Suppressor macrophage (primary cell): ENCODE measurements around the gene RPL13.
"Not testable (repeated sequence)": the region's sequence is repeated elsewhere in the genome, so short reads cannot be mapped to it uniquely, and the experiment has no call there.

ENCODE experiments used
- DNase-seq, 4 experiments: peaks; one replicate each; pipeline ENCODE4 v3.0.0-alpha.2; 2020 to 2022

The RPL13 gene

DNA sequence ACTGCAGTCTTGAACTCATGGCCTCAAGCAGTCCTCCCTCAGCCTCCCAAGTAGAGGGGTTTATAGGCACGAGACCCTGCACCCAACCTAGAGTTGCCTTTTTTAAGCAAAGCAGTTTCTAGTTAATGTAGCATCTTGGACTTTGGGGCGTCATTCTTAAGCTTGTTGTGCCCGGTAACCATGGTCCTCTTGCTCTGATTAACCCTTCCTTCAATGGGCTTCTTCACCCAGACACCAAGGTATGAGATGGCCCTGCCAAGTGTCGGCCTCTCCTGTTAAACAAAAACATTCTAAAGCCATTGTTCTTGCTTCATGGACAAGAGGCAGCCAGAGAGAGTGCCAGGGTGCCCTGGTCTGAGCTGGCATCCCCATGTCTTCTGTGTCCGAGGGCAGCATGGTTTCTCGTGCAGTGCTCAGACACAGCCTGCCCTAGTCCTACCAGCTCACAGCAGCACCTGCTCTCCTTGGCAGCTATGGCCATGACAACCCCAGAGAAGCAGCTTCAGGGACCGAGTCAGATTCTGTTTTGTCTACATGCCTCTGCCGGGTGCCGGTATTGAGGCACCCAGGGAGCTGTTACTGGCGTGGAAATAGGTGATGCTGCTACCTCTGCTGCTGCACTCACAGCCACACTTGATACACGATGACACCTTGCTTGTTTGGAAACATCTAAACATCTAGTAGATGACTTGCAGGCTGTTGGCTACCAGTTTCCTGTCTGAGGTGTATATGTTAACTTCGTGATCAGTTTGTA, 3.3 kb downstream of the RPL13 start:
- no peak for DNase-seq

DNA sequence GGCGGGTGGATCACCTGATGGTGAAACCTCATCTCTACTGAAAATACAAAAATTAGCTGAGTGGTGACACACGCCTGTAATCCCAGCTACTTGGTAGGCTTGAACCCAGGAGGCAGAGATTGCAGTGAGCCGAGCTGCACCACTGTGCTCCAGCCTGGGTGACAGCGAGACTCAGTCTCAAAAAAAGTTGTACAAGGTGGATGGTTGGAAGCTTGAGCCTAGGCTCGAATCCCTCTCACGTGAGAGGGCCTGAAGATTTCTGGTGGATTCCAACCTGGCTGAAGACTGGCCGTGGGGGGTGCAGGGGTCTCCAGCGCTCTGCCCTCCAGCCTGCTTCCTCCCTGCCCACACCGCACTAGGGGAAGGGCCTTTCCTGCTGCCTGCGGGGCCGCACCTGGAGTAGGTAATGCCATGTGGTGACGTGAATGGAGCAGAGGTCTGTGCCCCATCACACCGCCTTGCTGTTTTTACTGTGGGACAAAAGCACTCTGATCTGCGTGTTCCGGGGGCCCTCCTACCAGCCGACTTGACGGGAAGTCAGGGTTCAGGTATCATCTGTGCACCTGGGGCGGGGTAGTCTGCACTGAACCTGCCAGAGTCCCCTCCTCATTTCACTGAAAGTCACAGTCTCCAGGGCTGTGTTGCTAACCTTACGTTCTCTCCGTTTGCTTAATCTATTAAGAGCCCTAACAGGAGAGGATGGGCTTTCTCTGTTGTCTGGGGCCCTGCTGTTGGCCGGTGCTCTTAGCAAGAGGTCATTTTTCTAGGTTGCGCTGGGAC, 4.2 kb downstream of the RPL13 start:
- DNase-seq = no peak

DNA sequence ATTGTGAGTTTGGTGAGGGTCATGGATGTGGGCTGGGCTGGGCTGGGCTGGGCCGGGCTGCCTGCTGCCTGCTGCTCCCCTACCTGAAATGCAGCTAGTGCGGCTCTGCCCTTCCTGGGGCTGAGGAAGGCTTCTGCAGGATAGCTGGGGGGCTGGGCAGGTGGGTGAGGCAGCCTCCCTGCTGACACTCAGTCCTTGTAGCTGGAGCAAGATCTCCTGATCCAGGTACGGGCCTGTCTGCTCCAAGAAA, 4.7 kb downstream of the RPL13 start:
- DNase-seq = no peak

DNA sequence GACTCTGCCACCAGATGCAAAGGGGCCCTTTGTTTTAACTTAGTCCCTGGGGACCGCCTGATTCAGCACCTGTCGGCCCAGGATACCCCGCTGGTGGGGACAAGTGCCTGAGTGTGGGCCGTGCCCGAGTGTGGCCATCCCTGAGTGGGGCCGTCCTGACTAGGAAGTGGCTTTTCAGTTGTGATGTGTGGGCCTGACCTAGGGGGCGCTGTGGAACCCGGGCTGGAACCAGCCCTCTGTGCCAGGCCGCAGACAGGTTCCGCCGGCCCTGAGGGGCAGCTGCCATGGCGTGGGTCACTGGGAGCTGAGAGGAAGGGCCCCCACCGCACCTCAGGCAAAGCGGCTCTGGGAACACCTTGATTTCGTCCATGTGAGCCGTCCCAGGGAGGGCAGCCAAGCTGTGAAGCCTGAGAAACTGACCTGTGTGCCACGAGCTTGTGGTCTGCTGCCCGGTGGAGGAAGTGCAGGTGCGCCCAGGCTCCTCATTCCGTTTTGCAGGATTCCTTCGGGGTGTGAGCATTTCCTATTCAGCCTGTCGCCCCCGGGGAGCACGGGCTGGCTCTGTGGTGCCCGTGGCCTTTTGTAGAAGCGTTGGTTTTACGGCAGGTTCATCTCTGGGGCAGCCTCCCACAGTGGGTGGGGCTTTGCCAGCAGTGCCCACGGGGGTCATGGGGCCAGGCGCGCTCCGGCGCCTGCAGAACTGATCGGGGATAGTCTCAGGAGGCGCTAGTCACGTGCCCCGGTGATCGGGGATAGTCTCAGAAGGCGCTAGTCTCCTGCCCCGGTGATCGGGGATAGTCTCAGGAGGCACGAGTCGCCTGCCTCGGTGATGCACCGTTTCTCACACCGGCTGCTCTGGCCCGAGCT, 5.3 kb downstream of the RPL13 start:
- DNase-seq = peak; percentile 56 to 85 (median 72)

DNA sequence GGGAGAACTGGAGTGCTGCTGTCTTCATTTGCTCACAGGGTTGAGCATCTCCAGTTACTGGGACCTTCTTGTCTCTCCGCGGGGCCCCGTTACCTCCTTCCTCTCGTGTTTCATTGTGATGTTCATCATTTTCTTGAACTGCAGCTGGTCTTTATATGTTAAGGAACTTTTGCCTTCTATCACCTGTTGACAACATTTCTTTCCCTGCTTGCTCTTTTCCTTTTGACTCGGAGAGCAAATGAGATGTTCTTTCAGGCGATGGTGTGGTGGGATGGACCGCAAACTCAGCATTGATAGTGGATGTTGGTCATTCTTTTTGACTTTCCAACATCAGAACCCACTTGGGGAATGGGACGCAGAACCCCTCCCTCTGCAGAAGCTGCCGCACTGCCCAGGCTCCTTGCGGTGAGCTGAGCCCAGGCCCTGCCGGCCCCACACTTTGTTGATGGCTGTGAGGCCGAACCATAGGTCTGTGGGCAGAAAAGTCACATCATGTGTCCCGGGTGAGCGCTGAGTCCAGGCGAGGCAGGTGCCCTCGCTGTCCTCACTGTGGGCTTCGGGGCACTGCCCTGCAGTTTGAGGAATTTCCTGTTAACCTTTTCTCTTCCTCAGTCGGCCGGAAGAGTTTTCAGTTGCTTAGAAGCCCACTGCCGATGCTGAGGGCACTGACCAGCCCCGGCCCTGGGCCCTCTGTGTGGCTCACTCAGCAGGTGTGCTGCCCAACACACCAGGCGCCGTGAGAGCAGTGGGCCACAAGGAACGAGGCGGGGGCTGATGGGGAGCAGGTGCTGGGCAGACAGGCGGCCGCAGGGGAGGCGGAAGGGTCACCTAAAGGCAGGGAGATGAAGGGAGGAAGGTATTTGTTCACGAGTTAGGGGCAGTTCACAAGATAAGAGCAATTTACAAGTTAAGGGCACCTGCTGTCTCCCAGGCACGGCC, 7.4 kb downstream of the RPL13 start:
- DNase-seq = no peak

DNA sequence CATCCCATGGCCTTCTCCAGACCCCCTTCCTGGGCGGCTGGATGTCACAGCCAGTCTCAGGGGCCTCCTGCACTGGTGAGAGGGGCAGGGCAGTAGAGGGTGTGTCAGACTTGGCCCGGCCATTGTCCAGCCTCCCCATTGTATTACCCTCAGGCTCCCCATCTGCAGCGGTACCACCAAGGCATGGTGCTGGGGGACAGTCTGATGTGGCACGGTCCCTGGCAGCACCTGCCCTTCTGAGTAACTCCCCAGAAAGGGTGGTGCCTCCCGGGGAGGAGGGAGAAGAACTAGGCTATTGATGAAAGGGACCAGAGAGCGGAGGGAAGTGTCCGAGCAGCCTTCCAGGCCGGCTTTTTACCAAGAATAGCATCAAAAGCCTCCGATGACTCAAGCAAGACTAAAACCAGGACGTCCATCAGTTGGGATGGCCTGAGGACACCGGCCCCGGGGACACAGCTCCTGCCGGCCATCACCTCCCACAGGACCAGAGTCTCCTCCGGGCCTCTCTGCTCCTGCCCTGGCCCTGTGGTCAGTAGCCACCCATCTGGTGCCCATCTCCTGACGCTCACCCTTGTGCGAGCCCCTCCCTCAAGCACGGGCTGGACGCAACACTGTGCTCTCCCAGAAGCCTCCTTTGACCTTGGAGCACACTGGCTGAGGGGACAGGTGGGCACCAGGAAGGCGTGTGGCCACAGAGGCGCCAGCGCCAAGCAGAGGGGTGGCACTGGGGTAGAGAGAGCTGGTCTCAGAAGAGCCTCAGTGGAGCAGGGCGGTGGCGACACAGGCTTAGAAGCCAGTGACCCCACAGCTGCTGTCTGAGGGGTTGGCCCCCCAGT, 9.2 kb downstream of the RPL13 start:
- no peak for DNase-seq

DNA sequence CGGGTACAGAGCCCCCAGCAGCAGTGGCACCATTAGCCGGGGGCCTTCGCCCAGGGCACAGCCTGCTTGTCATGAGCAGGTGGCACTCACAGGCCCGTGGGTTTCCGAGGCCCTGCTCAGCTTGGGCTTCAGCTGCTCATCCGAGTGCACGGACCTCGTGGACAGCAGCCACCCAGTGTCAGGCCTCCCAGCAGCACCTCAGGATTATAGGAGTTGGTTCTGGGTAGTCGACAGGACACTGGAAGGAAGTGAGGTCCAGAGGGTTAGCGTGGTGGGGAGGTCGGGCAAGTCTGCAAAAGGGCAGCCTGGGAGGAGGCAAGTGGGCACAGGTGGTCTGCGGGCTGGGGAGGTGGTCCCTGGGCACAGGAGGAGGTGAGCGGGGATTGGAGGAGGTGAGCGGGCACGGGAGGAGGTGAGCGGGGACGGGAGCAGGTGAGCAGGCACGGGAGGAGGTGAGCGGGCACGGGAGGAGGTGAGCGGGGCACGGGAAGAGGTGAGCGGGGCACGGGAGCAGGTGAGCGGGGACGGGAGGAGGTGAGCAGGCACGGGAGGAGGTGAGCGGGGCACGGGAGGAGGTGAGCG, 10.0 kb downstream of the RPL13 start:
- DNase-seq = no peak

DNA sequence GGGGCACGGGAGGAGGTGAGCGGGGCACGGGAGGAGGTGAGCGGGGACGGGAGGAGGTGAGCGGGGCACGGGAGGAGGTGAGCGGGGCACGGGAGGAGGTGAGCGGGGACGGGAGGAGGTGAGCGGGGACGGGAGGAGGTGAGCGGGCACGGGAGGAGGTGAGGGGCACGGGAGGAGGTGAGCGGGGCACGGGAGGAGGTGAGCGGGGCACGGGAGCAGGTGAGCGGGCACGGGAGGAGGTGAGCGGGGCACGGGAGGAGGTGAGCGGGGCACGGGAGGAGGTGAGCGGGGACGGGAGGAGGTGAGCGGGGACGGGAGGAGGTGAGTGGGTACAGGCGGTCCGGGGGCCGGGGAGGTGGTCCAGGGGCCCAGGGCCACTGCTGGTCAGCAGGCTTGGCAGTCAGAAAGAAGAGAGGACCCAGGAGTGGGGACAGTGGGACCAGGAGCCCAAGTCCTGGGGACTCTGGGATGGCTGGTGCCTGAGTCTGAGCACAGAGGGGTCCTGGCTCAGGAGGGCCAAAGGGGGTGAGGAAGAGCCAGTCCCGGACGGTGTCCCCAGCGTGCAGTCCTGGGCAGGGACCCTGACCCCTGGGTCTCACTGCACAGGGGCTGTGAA, 10.6 kb downstream of the RPL13 start:
- not testable (repeated sequence) for DNase-seq

DNA sequence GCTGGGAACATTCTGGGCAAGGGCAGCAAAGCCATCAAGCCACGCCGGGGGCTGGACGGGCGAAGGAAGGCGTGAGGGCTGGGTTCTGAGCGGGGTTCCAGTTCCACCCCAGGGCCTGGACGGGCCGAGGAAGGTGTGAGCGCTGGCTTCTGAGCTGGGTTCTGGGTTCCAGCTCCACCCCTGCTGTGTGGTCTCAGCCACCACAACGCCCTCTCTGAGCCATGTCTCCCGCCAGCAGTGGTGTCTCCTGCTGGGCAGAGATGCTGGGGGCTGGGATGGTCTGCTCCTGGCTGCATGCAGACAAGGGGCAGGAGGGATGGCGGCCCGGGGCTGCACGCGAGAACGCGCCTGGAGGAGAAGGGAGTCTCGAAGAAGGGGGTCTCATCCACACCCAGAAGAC, 11.2 kb downstream of the RPL13 start:
- DNase-seq = no peak

DNA sequence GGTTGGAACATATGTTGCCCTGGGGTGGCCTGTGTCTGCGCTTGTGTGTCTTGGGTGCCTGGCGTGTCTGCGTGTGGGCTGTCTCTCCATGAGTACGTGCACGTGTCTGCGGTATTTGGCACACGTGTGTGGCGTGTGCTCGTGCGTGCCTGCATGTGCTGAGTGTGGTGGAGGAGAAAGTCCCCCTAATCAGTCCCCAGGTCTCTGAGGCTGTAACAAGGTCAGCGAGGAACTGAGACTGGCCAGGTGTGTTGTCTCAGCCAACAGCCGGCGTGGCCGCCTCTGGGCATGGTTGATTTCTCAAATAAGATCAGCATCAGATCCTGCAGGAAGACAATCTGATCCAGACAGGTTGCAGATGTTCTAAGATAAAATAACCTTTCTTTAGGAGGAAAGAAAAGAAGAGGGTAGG, 11.6 kb downstream of the RPL13 start:
- DNase-seq = no peak

DNA sequence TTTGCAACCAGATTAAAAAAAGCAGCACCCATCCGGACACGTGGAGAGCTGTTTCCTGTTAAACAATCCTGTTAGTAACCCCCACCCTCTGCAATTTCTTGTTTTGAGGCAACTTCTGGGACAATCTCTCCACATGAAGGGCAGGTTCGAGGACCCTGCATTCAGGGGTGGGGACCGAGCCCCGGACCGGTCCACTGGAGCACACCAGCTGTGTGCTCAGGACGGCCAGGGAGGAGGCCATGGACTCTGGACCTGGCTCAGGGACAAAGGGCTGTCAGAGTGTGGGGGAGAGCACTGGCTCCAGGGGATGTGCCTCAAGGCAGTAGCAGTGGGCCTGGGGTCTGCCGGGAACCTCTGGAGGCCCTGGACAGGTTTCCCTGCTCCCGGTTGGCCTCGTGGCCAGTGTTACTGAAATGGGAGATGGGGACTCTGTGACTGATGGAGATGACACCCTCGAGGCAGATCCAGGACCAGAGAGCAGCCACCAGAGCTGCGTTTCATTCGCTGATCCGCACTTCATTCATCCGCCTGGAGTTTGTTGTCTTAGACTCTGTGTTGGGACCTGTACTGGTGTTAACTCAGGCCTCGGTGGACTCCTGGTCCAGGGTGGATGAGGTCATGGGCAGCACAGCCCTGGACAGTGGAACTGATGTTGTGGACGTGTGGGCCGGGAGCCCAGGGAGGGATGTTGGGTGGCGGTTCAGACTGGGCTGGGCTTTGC, 12.2 kb downstream of the RPL13 start:
- no peak for DNase-seq

DNA sequence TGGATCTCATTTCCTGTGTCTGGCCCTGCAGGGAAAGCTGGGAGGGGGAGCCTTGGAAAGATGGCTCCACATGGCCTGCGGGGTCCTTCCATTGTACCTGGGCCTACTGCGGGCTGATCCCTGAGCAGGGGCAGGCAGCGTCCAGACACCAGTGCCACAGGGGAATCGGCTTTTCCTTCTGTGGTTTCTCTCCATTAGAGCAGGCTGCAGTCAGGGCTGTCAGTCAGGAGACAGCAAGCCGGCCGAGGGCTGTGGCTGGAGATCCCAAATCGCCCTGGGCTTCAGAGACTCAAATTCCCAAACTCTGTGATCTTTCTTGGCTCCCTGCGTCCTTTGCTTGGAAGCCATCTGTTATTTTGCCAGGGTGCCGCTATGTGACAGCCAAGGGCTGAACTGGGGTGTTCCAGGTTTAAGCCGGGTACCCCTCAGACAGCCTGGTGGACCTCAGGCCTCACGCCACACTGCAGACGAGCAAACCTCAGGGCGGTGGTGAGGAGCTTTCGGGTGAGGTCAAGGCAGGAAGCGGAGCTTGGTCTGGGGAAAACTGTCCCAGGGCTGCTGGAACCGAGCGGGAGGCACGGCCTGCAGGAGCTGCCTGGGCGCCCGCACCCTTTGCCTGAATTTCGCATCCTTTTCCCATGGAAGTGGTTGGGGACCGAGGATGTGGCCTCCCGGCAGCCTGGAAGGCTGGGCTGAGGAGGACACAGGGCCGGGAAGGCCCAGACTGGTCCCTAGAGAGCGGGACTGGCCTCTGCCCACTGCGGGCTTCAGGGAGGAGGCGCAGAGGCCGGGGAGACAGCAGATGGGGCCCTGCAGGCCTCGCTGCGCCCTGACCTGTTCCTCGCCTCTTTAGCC, 13.6 kb downstream of the RPL13 start:
- DNase-seq = no peak

DNA sequence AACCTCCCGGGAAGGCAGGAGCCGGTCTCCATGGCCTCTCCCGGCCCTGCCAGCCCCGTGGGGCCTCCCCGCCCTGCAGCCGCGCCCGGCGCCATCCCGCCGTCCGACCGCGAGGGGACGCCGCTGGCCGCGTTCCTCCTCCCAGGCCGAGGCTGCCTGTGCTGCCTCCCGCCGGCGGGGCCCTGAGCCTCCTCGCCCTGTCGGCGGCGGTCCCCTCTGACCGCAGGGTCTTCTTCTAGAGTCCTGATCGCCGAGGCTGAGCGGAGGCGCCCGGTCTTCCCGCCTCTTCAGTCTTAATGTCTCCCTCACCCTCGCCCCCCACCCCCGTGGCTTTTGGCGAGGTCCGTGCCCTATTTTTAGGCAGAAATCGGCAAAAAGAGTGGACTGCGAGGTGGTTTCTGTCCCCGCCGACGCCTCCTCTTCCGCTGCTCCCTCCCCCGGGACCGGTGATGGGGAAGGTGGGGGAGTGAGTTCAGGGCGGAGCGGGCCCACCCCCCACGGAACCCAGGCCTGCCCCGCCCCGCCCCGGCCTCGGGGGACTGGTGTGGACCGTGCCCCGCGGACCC, 14.3 kb downstream of the RPL13 start:
- peak; percentile 69 to 92 (median 82) for DNase-seq

DNA sequence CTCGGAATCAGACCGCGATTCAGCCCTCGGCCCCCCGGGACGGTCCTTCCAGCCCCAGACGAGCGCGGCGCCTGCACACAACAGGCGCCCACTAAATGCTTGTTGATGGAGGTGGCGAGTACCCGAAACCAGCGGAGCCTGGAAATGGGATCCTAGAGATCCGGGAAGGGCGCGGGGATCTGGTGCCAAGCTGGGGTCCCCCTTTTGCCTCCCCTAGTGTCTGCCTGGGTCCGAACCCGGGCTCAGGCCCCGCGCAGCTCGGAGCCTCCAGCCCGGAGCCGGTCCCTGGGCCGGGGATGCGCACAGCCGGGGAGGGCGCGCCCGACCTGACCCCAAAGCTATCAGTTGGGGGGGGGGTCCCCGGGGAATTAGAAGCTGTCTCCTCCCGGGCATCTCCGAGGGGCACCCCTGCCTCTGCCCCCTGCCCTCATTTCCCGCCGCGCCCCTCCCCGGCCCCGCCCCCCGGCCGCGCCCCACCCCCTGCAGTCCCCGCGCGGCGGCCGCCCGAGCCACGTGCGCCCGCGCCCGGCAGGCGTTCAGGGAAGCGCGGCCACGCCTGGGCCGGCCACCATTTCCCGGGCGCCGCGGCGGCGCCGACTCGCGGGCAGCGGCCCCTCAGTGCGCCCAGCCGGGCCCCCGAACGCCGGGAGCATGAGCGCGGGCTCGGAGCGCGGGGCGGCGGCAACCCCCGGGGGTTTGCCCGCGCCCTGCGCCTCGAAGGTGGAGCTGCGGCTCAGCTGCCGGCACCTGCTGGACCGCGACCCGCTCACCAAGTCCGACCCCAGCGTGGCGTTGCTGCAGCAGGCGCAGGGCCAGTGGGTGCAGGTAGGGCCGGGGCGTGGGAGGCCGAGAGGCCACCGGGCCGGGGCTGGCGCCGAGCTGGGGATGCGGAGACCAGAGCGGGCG, 15.0 kb downstream of the RPL13 start, which contains the start of gene CPNE7:
Gene CPNE7, plus strand, starts transcription at position 512 of the 906 bp plus-strand sequence. Its CDS starts 140 bp downstream, at position 652.
- peak in 2 of 4 experiments; percentile 48 to 63 for DNase-seq

DNA sequence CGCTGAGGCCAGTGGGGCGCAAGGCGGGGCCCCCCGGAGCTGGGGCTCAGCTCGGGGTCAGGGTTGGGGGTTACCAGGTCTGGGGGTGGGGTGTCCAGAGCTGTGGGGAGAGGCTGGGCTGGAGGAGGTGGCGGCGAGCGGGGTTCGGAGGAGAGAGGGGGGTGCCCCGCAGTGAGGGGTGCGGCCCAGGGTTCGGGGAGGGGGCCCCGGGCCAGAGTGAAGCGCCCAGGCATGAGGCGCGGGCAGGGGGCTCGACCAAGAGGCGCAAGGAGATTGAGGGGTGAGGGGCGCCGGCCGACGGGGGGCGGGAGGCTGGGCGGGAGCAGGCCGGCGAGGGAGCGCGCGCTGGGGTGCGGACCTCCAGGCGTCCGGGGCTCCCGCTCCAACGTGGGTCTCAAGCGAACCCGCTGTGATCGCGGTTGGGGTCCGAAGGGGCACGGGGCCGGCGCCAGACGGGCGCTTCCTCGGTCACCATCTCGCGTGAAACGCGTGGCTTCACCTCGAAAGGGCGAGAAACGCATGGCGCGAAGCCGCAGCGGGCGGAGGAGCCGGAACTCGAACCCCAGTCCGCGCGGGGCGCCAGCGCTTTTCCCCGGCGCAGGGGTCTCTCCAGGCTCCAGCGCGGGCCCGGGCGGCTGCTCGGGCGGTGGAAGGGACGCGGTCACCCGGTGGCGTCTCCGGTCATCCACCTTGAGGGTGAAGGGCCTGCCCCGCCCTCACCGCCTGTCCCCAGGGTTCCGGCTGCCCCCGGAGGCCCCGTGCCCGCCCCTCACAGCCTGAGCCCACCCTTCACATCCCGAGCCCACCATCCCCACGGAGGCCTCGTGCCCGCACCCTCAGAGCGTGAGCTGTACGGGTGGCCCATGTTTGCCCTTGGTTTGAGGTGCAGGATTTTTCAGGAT, 15.9 kb downstream of the RPL13 start:
- no peak for DNase-seq
